Body of pancreas (tissue), 4 donors: ENCODE measurements around the gene PSG6.
"Not testable (repeated sequence)": the region's sequence is repeated elsewhere in the genome, so short reads cannot be mapped to it uniquely, and the experiment has no call there.

Experiments
- CTCF ChIP-seq, 7 experiments: fragments of 450-650 bp in 4 of 7; fragments of 200-600 bp in 3 of 7; sonication (generic) in 3 of 7; IDR thresholded peaks; one replicate each; pipeline ENCODE4 v1.5.1; 2016 to 2019; ENCODE audit warnings: antibody characterized with exemption in 7 of 7
- POLR2A ChIP-seq, 3 donors: fragments of 450-650 bp; IDR thresholded peaks; one replicate each; pipeline ENCODE4 v1.6.1; 2016; ENCODE audit warnings: antibody characterized with exemption in 3 of 3, mild to moderate bottlenecking in 2 of 3

DNA sequence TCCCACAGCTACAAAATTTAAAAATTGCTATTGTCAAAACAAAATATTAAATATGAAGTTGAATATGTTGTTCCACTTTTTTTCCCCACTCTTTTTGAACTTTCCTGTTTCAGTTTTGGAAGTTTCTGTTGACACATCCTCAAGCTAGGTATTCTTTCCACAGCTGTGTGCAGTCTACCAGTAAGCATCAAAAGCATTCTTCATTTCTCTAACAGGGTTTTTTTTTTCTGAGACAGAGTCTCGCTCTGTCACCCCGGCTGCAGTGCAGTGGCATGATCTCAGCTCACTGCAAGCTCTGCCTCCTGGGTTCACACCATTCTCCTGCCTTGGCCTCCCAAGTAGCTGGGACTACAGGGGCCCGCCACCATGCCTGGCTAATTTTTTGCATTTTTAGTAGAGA lies 43.6 kb downstream of the PSG6 start:
- not testable (repeated sequence) for TF ChIP-seq CTCF, POLR2A (IDR thresholded peaks at IDR 0.05)
